Activated naive CD4-positive, alpha-beta T cell treated with anti-CD3 and anti-CD28 coated beads, Interleukin-2, amount 50 U/mL, for 16 hours (primary cell): ENCODE results near the gene SORD.
"Not testable (repeated sequence)": the region's sequence is repeated elsewhere in the genome, so short reads cannot be mapped to it uniquely, and the experiment has no call there.

Experiments
- DNase-seq: peaks from one replicate; pipeline ENCODE4 v3.0.0-alpha.2; 2020

SORD gene

GRCh38 chr15:45069942-45070360 lies 47.0 kb downstream of the SORD start:
- not testable (repeated sequence) for DNase-seq

- not testable (repeated sequence) for DNase-seq
These were observed 50.6 kb downstream of the SORD start for GRCh38 chr15:45073602-45074001.

DNA sequence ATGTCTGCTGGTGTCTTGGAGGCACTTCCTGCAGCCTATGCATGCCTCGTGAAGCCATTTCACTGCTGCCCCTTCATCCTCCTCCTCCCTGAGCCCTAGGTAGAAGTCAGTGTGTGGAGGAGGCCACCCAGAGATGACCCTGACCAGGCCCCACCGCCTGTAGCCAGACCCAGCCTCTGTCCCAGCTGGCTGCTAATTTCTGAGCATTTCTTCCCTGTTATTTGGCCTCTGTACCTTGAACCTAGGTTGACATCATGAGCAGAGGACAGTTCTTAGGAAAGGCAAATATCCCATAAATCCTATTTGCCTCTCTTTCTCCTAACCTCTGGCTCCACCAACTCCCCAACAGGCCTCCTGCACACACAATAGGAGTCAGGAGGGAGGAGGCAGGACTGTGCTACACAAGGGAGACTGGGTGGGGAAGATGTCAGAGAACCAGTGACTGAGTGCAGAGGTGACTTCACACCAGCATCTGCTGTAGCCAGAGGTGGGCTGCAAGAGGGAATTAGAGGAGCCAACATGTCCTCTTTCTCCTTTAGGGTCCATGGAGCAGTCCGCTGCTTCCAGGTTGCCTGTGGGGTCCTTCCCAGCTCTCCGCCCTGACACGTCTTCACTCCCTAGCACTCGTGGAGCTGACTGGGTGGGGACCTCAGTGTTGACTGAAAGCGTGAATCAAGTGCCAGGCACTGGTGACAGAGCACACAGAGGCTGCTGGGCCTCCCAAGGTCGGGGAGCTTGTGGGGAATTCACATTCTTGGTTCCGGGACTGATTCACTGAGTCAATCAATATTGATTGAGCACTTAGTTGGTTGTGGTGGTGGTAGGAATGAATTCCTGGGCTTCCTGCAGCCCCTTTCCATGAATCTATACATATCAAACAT lies 52.7 kb downstream of the SORD start:
- not testable (repeated sequence) for DNase-seq

DNA sequence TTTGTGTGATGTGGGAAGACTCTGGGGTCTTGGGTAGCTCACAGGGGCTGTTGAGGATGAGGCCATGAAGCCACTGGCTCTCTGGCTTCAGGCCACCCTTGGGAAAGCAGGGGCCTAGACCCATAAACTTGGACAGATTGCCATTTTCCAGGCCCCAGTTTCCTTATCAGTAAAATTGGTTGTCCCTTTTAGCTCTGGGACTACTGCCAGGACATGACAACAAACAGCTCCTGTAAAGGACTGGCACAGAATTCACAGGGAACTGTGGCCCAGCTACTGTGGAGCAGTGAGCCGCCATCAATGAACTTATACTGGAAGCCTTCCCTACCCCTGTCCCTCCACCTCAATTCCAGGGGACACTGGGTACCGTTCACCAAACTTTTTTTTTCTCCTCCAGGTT lies 54.4 kb downstream of the SORD start:
- DNase-seq = not testable (repeated sequence)

DNA sequence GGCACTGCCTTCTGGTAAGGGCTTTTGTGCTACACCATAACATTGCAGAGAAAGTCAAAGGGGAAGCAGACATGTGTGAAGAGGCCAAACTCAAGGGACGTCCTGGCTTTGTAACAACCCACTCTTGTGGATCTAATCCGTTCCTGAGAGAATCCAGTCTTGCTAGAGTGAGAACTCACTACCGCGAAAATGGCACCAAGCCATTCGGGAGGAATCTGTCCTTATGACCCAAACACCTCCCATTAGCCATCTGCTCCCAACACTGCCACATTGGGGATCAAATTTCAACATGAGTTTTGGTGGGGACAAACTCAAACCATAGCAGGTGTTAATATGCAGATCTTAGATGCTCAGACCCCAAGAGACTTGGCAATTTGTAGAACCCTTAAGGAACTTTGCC lies 56.2 kb downstream of the SORD start:
- not testable (repeated sequence) for DNase-seq

GRCh38 chr15:45079628-45080246 lies 56.7 kb downstream of the SORD start:
- not testable (repeated sequence) for DNase-seq

GRCh38 chr15:45080593-45080992 lies 57.6 kb downstream of the SORD start:
- not testable (repeated sequence) for DNase-seq

DNA sequence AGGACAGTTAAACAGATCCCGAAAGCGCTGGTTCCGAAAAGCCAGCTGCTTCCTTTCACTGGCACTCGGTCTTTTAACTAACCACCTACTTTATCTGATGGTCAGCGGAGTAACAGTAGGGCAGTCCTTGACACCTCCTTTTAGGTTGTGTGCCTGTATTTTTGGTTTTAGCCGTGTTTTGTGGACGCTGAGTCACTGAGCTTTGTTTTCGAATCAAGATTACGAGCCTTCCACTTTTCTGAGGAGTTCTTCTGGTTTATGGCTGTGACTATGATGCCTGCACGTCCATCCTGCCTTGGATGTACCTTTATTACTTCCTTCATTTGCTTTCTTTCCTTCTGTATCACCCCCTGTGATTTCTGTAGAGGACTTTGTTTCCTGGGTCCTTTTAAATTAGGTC lies 59.4 kb downstream of the SORD start:
- DNase-seq = not testable (repeated sequence)

GRCh38 chr15:45083223-45083622 lies 60.2 kb downstream of the SORD start:
- no peak for DNase-seq

- no peak for DNase-seq
These were observed 61.2 kb downstream of the SORD start for GRCh38 chr15:45084163-45084562.

DNA sequence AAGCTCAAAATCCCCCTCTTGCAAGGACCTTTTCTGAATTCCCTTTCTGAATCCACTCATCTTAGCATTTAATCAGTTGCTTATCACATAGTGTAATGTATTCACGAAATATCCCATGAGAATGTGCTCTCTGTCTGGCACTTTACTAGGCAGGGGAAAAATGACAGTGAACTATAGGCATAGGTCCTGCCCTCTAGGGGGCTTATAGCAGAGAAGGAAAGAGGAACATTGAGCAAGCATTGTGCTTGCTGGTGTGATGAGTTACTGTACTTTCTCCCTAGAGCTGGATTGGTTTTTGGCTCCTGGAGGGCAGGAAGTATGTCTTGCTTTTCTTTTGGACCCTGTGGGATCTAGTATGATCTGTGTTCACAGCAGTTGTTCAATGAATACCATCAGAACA lies 64.5 kb downstream of the SORD start:
- DNase-seq = no peak

GRCh38 chr15:45088801-45089711 lies 66.1 kb downstream of the SORD start:
- DNase-seq = no peak

DNA sequence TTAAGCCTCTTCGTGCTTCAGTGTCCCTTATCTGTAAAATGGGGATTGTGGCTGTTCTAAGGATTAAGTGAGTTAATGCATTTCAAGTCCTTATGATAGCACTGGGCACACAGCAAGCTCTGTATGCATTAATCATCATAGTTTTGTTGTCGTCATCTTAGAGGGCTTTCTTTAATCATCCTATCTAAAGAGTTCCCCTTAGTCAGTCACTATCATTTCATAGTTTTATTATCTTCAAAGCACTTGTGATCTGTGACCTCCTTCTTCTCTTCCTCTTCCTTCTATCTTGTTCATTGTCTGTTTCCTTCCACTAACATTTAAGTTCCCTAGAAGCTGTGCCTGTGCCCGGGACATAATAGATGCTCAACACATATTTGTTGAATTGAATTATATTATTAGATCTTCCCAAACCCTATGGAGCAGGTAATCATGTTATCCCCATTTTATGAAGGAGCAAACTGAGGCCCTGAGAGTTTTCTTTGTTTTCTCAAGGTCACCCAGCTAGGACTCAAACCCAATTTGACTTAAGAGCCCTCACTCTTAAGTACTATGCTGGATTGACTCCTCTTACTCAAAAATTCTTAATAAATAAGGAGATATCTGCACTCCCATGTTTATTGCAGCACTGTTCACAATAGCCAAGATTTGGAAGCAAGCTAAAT lies 66.8 kb downstream of the SORD start:
- DNase-seq = no peak

DNA sequence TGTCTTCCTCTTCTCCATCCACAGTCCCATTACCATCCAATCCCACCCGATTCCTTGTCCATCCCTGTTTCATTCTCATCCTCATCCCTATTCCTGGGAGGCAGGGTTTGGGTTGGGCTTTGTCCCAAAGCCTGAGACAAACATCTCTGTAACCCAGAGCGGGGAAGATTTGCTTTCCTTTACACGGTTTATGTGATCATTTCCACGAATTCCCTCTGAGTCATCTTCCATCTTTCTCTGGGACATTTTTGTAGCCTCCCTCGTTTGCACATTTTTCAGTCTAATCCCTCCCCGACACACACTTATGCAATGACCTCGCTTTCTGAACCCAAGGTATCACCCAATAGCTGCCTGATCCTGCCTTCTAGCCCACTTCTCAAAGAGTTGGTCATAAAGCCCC lies 68.2 kb downstream of the SORD start:
- DNase-seq = no peak

GRCh38 chr15:45091576-45091975 lies 68.6 kb downstream of the SORD start:
- no peak for DNase-seq

DNA sequence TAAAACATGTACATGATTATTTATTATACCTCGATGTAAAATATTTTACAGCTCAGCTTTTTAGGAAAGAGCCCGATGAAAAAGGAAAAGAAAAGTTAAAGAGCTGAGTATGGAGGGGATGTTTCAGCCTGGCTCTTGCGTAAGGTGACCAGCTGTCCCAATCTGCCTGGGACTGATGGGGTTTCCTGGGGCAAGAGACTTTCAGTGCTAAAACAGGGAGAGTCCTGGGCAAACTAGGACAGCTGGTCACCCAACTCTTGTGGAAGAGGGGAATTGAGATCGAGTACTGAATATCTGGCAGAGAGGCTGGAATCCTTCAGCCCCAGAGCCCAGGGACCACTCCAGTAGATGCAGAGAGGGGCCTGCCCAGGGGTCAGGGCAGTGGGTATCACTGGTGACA lies 70.0 kb downstream of the SORD start:
- no peak for DNase-seq

- DNase-seq = no peak
These were observed 70.8 kb downstream of the SORD start for GRCh38 chr15:45093622-45094357.

DNA sequence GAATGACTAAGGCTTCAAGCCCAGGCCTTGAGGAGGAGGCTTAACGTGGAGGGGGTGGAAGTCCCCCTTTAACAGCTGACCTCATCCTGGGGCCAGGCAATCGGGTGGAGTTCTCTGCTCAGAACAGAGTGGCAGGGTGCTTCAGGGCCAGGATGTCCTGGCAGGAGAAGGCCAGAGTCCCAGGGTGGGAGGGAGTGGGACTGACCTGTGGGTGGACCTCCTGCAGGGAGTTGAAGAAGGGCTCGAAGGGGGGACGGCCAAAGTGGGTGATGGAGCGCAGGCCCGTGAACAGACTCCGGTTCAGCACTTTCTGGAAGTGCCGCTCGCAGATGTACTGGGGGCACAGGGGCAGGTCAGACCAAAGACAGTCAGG lies 71.3 kb downstream of the SORD start:
- DNase-seq = no peak

GRCh38 chr15:45095661-45096060 lies 72.7 kb downstream of the SORD start:
- DNase-seq = no peak

DNA sequence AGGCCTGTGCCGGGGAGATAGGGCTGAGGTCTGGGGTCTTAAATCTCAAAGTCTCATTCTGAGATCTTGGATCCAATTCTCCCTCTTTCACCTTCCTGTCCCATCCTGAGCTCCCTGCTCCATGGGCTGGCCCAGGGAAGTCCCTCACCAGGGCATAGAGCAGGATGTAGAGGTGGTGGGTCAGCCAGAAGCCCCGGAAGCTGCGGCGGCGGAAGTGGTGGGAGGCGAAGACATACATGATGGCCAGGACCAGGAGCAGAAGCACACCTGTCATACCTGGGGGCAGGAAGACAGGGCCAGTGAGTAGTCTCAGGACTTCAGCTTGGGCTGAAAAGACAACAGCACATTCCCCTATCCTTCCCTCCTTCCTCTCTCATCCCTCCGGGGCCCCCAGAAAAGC lies 74.5 kb downstream of the SORD start:
- no peak for DNase-seq

- DNase-seq = no peak
These were observed 76.7 kb downstream of the SORD start for GRCh38 chr15:45099549-45100165.
